GM12878 (cell line): ENCODE data around the gene MLXIP. TPM values are rescaled to one million over a fixed set of nuclear protein-coding genes. Genes with fewer than 3 reads are reported as not detected.

Source experiments
- ATAC-seq: fragments of 200-7000 bp; cut with Tn5 transposase; 3 replicates; pipeline ENCODE4 v1.9.1; 2020; ENCODE audit warnings: mild to moderate bottlenecking, moderate library complexity
- BruUV-seq: library from RNA; stranded (reverse); fragments of 400-500 nt; replicated peaks from 2 replicates; lab custom pipeline; 2021; lab: Mats Ljungman, UMichigan
- CTCF ChIA-PET: fragments of 300-600 bp; sonication (Branson Sonifier 250); formaldehyde crosslinking; extraction: SDS; loops from one replicate; lab custom pipeline; 2021; ENCODE audit warnings: inconsistent platforms; lab: Yijun Ruan, JAX
- POLR2A ChIA-PET: fragments of 350-600 bp; formaldehyde crosslinking; extraction: SDS; loops from one replicate; lab custom pipeline; 2021; ENCODE audit warnings: inconsistent platforms; lab: Charles Lee
- RAD21 ChIA-PET: fragments of 300-600 bp; sonication (Branson Sonifier 250); formaldehyde crosslinking; loops from one replicate; lab custom pipeline; 2023; ENCODE audit warnings: antibody characterized with exemption; ENCODE audit not compliant: unreplicated experiment; lab: Charles Lee
- SMC1A ChIA-PET: fragments of 300-600 bp; sonication (Branson Sonifier 250); formaldehyde crosslinking; loops from one replicate; lab custom pipeline; 2023; ENCODE audit not compliant: unreplicated experiment, uncharacterized antibody; lab: Charles Lee
- DNase-seq: peaks from one replicate; pipeline ENCODE4 v3.0.0-alpha.2; 2011; ENCODE audit warnings: low read depth, low spot score
- FAIRE-seq: peaks from 3 replicates; lab custom pipeline; 2011; peaks lifted over from hg19 to GRCh38; lab: Jason Lieb, UNC
- H2AFZ ChIP-seq: 2 replicates; pipeline ENCODE4 v1.6.0; 2011; ENCODE audit warnings: low read depth, low read length, control low read depth; ENCODE audit not compliant: control insufficient read depth
- H3K27ac ChIP-seq: 2 replicates; pipeline ENCODE4 v1.5.1; 2011; ENCODE audit warnings: control low read depth; ENCODE audit not compliant: control insufficient read depth, insufficient read depth
- H3K27me3 ChIP-seq, 2 experiments: replicated peaks in 1 of 2; 2 replicates each; pipeline versions ENCODE4 v1.6.0 to v1.6.1; 2011; ENCODE audit warnings: low read length in 1 of 2; ENCODE audit not compliant: control insufficient read depth in 2 of 2, insufficient read depth in 2 of 2
- H3K36me3 ChIP-seq, 2 experiments: 2 replicates each; pipeline ENCODE4 v1.5.1; 2011; ENCODE audit warnings: low read length in 1 of 2; ENCODE audit not compliant: control insufficient read depth in 2 of 2, insufficient read depth in 2 of 2
- H3K4me1 ChIP-seq: 2 replicates; pipeline ENCODE4 v1.6.1; 2011; ENCODE audit warnings: mild to moderate bottlenecking, low read length, moderate library complexity, mixed read lengths; ENCODE audit not compliant: control insufficient read depth, insufficient read depth
- H3K4me2 ChIP-seq: 2 replicates; pipeline ENCODE4 v1.6.0; 2011; ENCODE audit warnings: control low read depth; ENCODE audit not compliant: control insufficient read depth, insufficient read depth
- H3K4me3 ChIP-seq: fragments of 200-600 bp; sonication (generic); 2 replicates; pipeline ENCODE4 v1.5.1; 2016
- H3K79me2 ChIP-seq: 2 replicates; pipeline ENCODE4 v1.6.0; 2011; ENCODE audit warnings: low read length; ENCODE audit not compliant: control insufficient read depth, insufficient read depth
- H3K9ac ChIP-seq: 2 replicates; pipeline ENCODE4 v1.8.0; 2011; ENCODE audit warnings: low read length, control low read depth, mixed read lengths; ENCODE audit not compliant: control insufficient read depth, insufficient read depth
- H3K9me3 ChIP-seq: replicated peaks from 3 replicates; pipeline ENCODE4 v1.5.1; 2011; ENCODE audit warnings: mild to moderate bottlenecking, low read length; ENCODE audit not compliant: control insufficient read depth, insufficient read depth
- H4K20me1 ChIP-seq: 2 replicates; pipeline ENCODE4 v1.6.0; 2011; ENCODE audit not compliant: control insufficient read depth, insufficient read depth
- BCLAF1 ChIP-seq: fragments of 450-650 bp; IDR thresholded peaks from 2 replicates; pipeline ENCODE4 v1.6.1; 2017; ENCODE audit warnings: antibody characterized with exemption, mild to moderate bottlenecking, moderate library complexity
- CBFB ChIP-seq: IDR thresholded peaks from 2 replicates; pipeline ENCODE4 v1.6.1; 2016; ENCODE audit warnings: antibody characterized with exemption, low read depth
- CUX1 ChIP-seq: IDR thresholded peaks from 2 replicates; pipeline ENCODE4 v1.6.1; 2012; ENCODE audit warnings: improper control_type of control experiment, low read depth, low read length; ENCODE audit not compliant: insufficient replicate concordance
- IRF3 ChIP-seq: fragments of 450-650 bp; IDR thresholded peaks from 2 replicates; pipeline ENCODE4 v1.6.1; 2014; ENCODE audit warnings: mild to moderate bottlenecking
- PBX3 ChIP-seq: IDR thresholded peaks from 2 replicates; pipeline ENCODE4 v1.6.1; 2011; ENCODE audit warnings: mild to moderate bottlenecking, low read depth, low read length, moderate library complexity; ENCODE audit not compliant: insufficient replicate concordance
- RCOR1 ChIP-seq: conservative IDR thresholded peaks from 2 replicates; pipeline ENCODE4 v1.6.1; 2012; ENCODE audit warnings: low read depth, low read length, improper control_type of control experiment
- RELA ChIP-seq: fragments of 450-650 bp; IDR thresholded peaks from 2 replicates; pipeline ENCODE4 v1.8.0; 2014; ENCODE audit warnings: borderline replicate concordance; ENCODE audit not compliant: partially characterized antibody
- RELB ChIP-seq: fragments of 450-650 bp; IDR thresholded peaks from 2 replicates; pipeline ENCODE4 v1.6.1; 2017; ENCODE audit warnings: low read depth, mild to moderate bottlenecking, moderate library complexity
- WGBS: methylation state at CpG from one replicate; pipeline ENCODE4 v1.1.6; 2016; ENCODE audit warnings: low lambda C conversion rate; ENCODE audit not compliant: insufficient replicate concordance, insufficient coverage; ENCODE audit errors: missing lambda C conversion rate; 5-methylcytosine and 5-hydroxymethylcytosine counted together
- in situ Hi-C: fragments of 300-500 bp; cut with MboI; formaldehyde crosslinking; loops from 9 replicates; pipeline ENCODE4 v1.14.3; 2018; ENCODE audit warnings: mixed read lengths
- intact Hi-C: fragments of 100-400 bp; cut with micrococcal nuclease; formaldehyde crosslinking; loops from one replicate; pipeline ENCODE4 v1.14.2; 2022; ENCODE audit not compliant: unreplicated experiment
- polyA plus RNA-seq, 11 experiments: library from polyadenylated mRNA; depleted of rRNA in 4 of 11; unstranded in 6 of 11; stranded (reverse) in 5 of 11; fragments of >200 nt; fragmentation: Nextera tagmentation in 4 of 11; fragmentation: Illumina TruSeq in 1 of 11; extraction: Ambion mirVana in 4 of 11; extraction: Trizol in 1 of 11; gene quantifications; 1 replicate in 1 of 11; 2 replicates in 10 of 11; pipeline versions ENCODE4 v1.2.1 to v1.2.3, GENCODE V29; 2011 to 2016; ENCODE audit warnings: inconsistent platforms in 2 of 11, missing spikeins in 2 of 11, low read depth in 1 of 11
- total RNA-seq, 4 experiments: library from RNA; depleted of rRNA in 3 of 4; stranded (reverse); fragments of >200 nt in 3 of 4; fragmentation: Illumina TruSeq in 1 of 4; extraction: Trizol in 1 of 4; gene quantifications; 2 replicates each; pipeline versions ENCODE4 v1.2.1 to v1.2.3, GENCODE V29; 2013 to 2021

Gene MLXIP
- total and polyA plus RNA-seq, 10 of the 15 experiments (the other 5 are each of a cell fraction or from before 2014, with no cell fraction given), result 1.1 to 23.7 (median 7.0) TPM

GRCh38 chr12:122089077-122089476 is 10.5 kb downstream of the MLXIP start:
- no peak overlapping the region for H3K9ac ChIP-seq
- ATAC-seq (no peak), DNase-seq (no peak), FAIRE-seq (no peak)
- in situ Hi-C loops (no loop called here), intact Hi-C loops (no loop called here)
- TF ChIP-seq CBFB (no peak), PBX3 (no peak), IRF3 (no peak), CUX1 (no peak), BCLAF1 (no peak), RELA (no peak), RELB (no peak), RCOR1 (no peak)
- POLR2A ChIA-PET, result interaction anchor here (0.6 to 2.2 kb wide), 6 partner anchors 8 to 396 kb away, joined by 3 to 8 read pairs (median 4); no protein-coding TSS in a partner anchor
- no peak overlapping the region for H2AFZ ChIP-seq
- H3K4me1 ChIP-seq, result no peaks in the 10 kb centered on the region; the same call in 1 of the 2 replicates
- no peaks in the 10 kb centered on the region for H3K79me2 ChIP-seq
- H3K36me3 ChIP-seq, result peaks cover 0 to 1% of the 10 kb centered on the region in 2 experiments; a peak in 2 of 4 replicates
- SMC1A ChIA-PET, result interaction anchor here (0.7 to 1.9 kb wide), 4 partner anchors 8 to 35 kb away, joined by 3 to 7 read pairs (median 4); no protein-coding TSS in a partner anchor
- RAD21 ChIA-PET, result interaction anchor here (1.2 kb wide), 1 partner anchor 9 kb away, joined by 4 read pairs; no protein-coding TSS in a partner anchor
- H4K20me1 ChIP-seq, result no peaks in the 10 kb centered on the region
- H3K4me3 ChIP-seq, result no peak overlapping the region
- no peak overlapping the region for H3K27ac ChIP-seq
- no TSS peak for BruUV-seq
- H3K9me3 ChIP-seq, result no peaks in the 10 kb centered on the region; the same call in 2 of the 3 replicates
- 42% methylated on average over 2 of the region's 2 CpGs for WGBS
- H3K4me2 ChIP-seq, result no peak overlapping the region
- H3K27me3 ChIP-seq, result no peaks in the 10 kb centered on the region
- CTCF ChIA-PET, result interaction anchor here (0.5 to 2.2 kb wide), 7 partner anchors 8 to 66 kb away, joined by 3 to 10 read pairs (median 3); partner anchors contain the start of gene MLXIP
